ENCODE results near the gene FZR1.
"Not testable (repeated sequence)": the region's sequence is repeated elsewhere in the genome, so short reads cannot be mapped to it uniquely, and the experiment has no call there.

FZR1 gene

GRCh38 chr19:3516675-3517207 lies 10.6 kb downstream of the FZR1 start:
- peak in 1 of 2 experiments; percentile 34 for DNase-seq

- no peak for DNase-seq
These were observed 11.5 kb downstream of the FZR1 start for GRCh38 chr19:3517638-3518037.

- DNase-seq: no peak
These were observed 12.1 kb downstream of the FZR1 start for GRCh38 chr19:3518255-3518654.

GRCh38 chr19:3518659-3519058 lies 12.5 kb downstream of the FZR1 start:
- no peak for DNase-seq

DNA sequence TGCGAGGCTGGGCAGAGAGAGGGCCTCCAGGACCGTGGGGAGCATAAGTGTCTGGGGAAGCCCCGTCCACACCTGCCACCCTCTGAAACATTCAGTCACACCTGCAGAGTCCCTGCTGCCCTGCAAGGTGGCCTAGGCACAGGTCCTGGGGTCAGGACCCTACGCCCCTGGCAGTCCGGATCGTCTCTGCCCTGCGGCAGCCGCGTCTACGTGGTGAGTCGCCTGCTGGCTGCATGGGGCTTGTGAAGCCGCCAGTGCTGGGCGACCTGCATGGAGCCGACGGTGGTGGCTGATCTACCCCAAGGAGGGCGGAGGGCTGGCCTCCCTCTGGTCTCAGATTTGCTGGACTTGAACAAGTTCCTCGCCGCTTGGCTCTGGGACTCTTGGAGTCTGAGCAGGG lies 13.0 kb downstream of the FZR1 start:
- no peak for DNase-seq

- DNase-seq: no peak
These were observed 14.3 kb downstream of the FZR1 start for GRCh38 chr19:3520166-3521103.

- no peak for DNase-seq
These were observed 15.0 kb downstream of the FZR1 start for GRCh38 chr19:3521104-3521445.

GRCh38 chr19:3522421-3523360 lies 16.6 kb downstream of the FZR1 start:
- DNase-seq: no peak

GRCh38 chr19:3523361-3524077 lies 17.4 kb downstream of the FZR1 start:
- no peak for DNase-seq

- no peak for DNase-seq
These were observed 18.1 kb downstream of the FZR1 start for GRCh38 chr19:3524078-3524842.

DNA sequence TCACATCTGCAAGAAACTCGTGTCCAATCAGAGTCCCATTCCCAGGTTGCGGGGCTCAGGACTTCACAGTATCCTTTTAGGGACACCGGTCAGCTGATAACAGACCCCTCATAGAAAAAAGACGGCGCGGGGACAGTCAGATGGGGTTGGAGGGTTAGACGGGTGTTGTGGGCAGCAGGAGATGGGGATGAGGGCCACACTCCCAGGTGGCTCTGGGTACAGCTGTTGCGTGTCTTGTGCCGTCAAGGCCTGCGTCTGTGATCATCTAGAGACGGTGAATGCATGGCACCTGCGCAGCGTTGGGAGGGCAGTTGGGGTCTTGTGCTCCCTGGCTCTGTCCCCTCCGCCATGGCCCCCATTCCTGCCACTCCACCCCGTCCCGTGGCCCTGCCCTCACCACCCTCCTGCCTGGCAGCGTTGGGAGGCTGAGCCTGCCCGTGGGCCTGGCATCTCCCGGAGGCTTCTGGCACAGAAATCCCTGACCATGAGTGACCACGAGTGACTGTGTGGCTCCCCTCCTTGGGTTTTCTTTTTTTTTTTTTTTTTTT lies 18.9 kb downstream of the FZR1 start:
- DNase-seq: no peak

- no peak for DNase-seq
These were observed 20.6 kb downstream of the FZR1 start for GRCh38 chr19:3526507-3527237.

GRCh38 chr19:3527238-3527910 lies 21.3 kb downstream of the FZR1 start:
- no peak for DNase-seq

- DNase-seq: no peak
These were observed 22.0 kb downstream of the FZR1 start for GRCh38 chr19:3528080-3528479.

GRCh38 chr19:3528539-3529211 lies 22.6 kb downstream of the FZR1 start:
- no peak for DNase-seq

DNA sequence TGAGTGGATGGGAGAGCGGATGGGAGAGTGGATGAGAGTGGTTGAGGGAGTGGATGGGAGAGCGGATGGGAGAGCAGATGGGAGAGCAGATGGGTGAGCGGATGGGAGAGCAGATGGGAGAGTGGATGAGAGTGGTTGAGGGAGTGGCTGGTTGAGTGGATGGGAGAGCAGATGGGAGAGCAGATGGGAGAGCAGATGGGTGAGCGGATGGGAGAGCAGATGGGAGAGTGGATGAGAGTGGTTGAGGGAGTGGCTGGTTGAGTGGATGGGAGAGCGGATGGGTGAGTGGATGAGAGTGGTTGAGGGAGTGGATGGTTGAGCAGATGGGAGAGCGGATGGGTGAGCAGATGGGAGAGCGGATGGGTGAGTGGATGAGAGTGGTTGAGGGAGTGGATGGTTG lies 23.2 kb downstream of the FZR1 start:
- DNase-seq: not testable (repeated sequence)

DNA sequence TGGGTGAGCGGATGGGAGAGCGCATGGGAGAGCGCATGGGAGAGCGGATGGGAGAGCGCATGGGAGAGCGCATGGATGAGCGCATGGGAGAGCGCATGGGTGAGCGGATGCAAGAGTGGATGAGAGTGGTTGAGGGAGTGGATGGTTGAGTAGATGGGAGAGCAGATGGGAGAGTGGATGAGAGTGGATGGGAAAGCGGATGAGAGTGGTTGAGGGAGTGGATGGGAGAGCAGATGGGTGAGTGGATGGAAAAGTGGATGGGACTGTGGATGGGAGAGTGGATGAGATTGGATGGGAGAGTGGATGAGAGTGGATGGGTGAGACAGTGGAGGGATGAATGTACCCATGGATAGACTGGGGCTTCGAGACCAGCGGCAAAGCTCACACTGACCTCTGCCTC lies 24.3 kb downstream of the FZR1 start:
- no peak for DNase-seq

DNA sequence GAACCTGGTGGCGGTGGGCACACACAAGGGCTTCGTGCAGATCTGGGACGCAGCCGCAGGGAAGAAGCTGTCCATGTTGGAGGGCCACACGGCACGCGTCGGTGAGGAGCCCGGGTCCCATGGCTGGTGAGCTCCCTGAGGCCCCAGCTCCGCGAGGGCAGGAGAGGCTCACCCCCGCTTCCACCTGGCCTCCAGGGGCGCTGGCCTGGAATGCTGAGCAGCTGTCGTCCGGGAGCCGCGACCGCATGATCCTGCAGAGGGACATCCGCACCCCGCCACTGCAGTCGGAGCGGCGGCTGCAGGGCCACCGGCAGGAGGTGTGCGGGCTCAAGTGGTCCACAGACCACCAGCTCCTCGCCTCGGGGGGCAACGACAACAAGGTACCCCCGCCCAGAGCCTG lies 25.6 kb downstream of the FZR1 start:
- no peak for DNase-seq

DNA sequence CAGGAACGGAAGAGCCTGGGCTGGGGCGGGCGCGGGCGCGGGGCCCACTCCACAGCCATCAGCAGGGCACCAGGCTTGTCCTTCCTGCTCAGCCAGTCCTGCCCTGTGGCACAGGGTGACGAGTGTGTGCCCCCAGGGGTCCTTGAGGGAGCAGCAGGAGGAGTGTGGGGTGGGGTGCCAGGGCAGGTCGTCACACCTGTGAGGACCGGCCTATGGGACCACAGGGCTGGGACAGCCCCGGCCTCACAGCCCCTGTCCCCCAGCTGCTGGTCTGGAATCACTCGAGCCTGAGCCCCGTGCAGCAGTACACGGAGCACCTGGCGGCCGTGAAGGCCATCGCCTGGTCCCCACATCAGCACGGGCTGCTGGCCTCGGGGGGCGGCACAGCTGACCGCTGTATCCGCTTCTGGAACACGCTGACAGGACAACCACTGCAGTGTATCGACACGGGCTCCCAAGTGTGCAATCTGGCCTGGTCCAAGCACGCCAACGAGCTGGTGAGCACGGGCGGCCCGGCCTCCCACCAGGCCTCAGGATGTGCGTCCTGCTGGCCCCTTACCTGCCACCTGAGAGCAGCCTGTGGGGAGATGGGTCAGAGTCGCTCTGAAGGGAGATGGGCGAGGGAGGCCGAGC lies 26.2 kb downstream of the FZR1 start:
- no peak for DNase-seq
